ENCODE measurements around the gene PLXNA4. TPM values are rescaled to one million over a fixed set of nuclear protein-coding genes. Genes with fewer than 3 reads are reported as not detected.

Gene PLXNA4
- total RNA-seq, 1 experiment from 2014 or later, result 0.10 TPM

- no peak overlapping the region for H3K27ac ChIP-seq (ENCODE audit: low read length)
- peaks cover 4% of the 10 kb centered on the region; the same call in 1 of the 2 replicates for H3K27me3 ChIP-seq (ENCODE audit: control insufficient read depth, insufficient read depth, low read length)
- H3K4me1 ChIP-seq (ENCODE audit: control insufficient read depth, insufficient read depth, low read length), result no peaks in the 10 kb centered on the region
- H3K9me3 ChIP-seq (ENCODE audit: control insufficient read depth, insufficient read depth, low read depth, low read length), result no peaks in the 10 kb centered on the region
- no peak for ATAC-seq
- in situ Hi-C loops (cut with HindIII; ENCODE audit: low pct_unique_long_range_greater_than_20kb, low sequenced_read_pairs), result no loop called here
- TF ChIP-seq TCF7L2 (IDR thresholded peaks at IDR 0.05; ENCODE audit: low read depth, low read length) (no peak), REST (IDR thresholded peaks at IDR 0.05; ENCODE audit: insufficient read depth in 1 of 2, low read depth in 2 of 2, low read length in 1 of 2) (no peak), CTCF (IDR thresholded peaks at IDR 0.05) (no peak), SIN3A (IDR thresholded peaks at IDR 0.05; ENCODE audit: borderline replicate concordance, insufficient read depth, low read depth, low read length) (no peak), POLR2AphosphoS5 (IDR thresholded peaks at IDR 0.05; ENCODE audit: low read depth, low read length) (no peak)
- ChIA-PET POLR2A (no interaction called here), CTCF (no interaction called here)
- H3K4me3 ChIP-seq (ENCODE audit: low read depth in 2 of 2, low read length in 2 of 2), result no peak overlapping the region
- no TSS peak for BruUV-seq (replicated peaks)
- no peak for DNase-seq (ENCODE audit: low read depth, low spot score)
- intact Hi-C loops (cut with micrococcal nuclease; ENCODE audit: unreplicated experiment), result no loop called here
- H3K36me3 ChIP-seq (ENCODE audit: control insufficient read depth, insufficient read depth, low read length), result no peaks in the 10 kb centered on the region
Measured at GRCh38 chr7:132416395-132416794, 159.9 kb downstream of the PLXNA4 start.

- no peak overlapping the region for H3K4me3 ChIP-seq (ENCODE audit: low read depth in 2 of 2, low read length in 2 of 2)
- no peak overlapping the region for H3K27ac ChIP-seq (ENCODE audit: low read length)
- ATAC-seq (no peak), DNase-seq (ENCODE audit: low read depth, low spot score) (no peak)
- TF ChIP-seq POLR2AphosphoS5 (IDR thresholded peaks at IDR 0.05; ENCODE audit: low read depth, low read length), result no peak
- no peak for TF ChIP-seq SIN3A (IDR thresholded peaks at IDR 0.05; ENCODE audit: borderline replicate concordance, insufficient read depth, low read depth, low read length)
- TF ChIP-seq TCF7L2 (IDR thresholded peaks at IDR 0.05; ENCODE audit: low read depth, low read length), result no peak
- TF ChIP-seq CTCF (IDR thresholded peaks at IDR 0.05), result no peak
- TF ChIP-seq REST (IDR thresholded peaks at IDR 0.05; ENCODE audit: insufficient read depth in 1 of 2, low read depth in 2 of 2, low read length in 1 of 2), result no peak
- H3K36me3 ChIP-seq (ENCODE audit: control insufficient read depth, insufficient read depth, low read length), result no peaks in the 10 kb centered on the region
- POLR2A ChIA-PET, result no interaction called here
- no peaks in the 10 kb centered on the region for H3K9me3 ChIP-seq (ENCODE audit: control insufficient read depth, insufficient read depth, low read depth, low read length)
- BruUV-seq (replicated peaks), result no TSS peak
- in situ Hi-C loops (cut with HindIII; ENCODE audit: low pct_unique_long_range_greater_than_20kb, low sequenced_read_pairs), result no loop called here
- CTCF ChIA-PET, result no interaction called here
- intact Hi-C loops (cut with micrococcal nuclease; ENCODE audit: unreplicated experiment), result no loop called here
- H3K4me1 ChIP-seq (ENCODE audit: control insufficient read depth, insufficient read depth, low read length), result no peaks in the 10 kb centered on the region
- peaks cover 4% of the 10 kb centered on the region; the same call in 1 of the 2 replicates for H3K27me3 ChIP-seq (ENCODE audit: control insufficient read depth, insufficient read depth, low read length)
Measured at GRCh38 chr7:132415259-132415658, 161.0 kb downstream of the PLXNA4 start.

Data from Panc1 (cell line).